Stimulated activated CD4-positive, alpha-beta T cell treated with anti-CD3 and anti-CD28 coated beads, TNF-alpha, amount 100 ng/mL, for 48 hours (primary cell): ENCODE results near the gene OR10V1.

Source experiments
- DNase-seq, 3 donors: peaks; one replicate each; pipeline ENCODE4 v3.0.0-alpha.2; 2020; ENCODE audit warnings: low read depth in 3 of 3

Gene OR10V1, protein sequence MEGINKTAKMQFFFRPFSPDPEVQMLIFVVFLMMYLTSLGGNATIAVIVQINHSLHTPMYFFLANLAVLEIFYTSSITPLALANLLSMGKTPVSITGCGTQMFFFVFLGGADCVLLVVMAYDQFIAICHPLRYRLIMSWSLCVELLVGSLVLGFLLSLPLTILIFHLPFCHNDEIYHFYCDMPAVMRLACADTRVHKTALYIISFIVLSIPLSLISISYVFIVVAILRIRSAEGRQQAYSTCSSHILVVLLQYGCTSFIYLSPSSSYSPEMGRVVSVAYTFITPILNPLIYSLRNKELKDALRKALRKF

GRCh38 chr11:59713745-59714144 is at the start of gene OR10V1:
Gene OR10V1 (minus strand): TSS chr11:59713845. CDS start chr11:59713845, 0 bp downstream.
- DNase-seq: no peak

GRCh38 chr11:59761993-59762392 is 48.3 kb upstream of the OR10V1 start:
- no peak for DNase-seq

DNA sequence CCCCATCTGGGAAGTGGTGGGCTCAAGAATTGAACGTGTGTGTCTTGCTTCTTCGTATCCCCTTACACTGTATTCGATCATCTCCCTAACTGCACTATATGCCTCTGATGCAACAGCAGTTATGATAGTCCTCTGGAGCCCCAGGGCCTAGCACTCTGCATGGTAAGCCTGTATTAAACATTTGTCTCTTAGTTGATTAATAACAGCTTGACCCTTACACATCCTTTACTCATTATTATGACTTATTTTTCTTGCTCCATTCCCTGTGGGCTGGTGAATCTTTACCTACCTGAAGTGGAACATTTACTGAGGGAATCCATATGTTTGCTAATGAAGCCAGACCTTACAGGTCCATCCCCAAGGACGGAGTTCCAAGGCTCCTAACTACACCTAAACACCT is 47.1 kb upstream of the OR10V1 start:
- DNase-seq: no peak

GRCh38 chr11:59759900-59760299 is 46.3 kb upstream of the OR10V1 start:
- no peak for DNase-seq

GRCh38 chr11:59758401-59759037 is 44.9 kb upstream of the OR10V1 start:
- DNase-seq: no peak

DNA sequence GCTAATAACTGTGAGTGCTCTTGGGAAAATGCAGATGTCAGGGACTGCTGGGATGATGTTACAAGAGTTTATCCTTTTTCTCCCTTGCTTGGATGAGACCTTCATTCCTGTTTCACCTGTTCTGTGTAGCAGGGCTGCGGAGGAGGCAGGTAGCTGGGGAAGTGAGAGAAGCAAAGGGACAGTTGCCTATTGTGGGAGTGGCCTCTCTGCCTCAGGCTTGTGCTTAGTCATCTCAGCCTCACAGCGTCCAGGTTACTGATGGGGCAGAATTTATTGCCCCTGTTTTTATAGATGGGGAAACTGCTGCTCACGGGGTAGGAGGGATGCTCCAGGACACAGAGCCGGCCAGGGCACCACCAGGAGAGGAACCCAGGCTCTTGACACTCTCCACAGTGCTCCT is 43.2 kb upstream of the OR10V1 start:
- DNase-seq: no peak

- no peak for DNase-seq
Observed at GRCh38 chr11:59756558-59756840, 42.9 kb upstream of the OR10V1 start.

DNA sequence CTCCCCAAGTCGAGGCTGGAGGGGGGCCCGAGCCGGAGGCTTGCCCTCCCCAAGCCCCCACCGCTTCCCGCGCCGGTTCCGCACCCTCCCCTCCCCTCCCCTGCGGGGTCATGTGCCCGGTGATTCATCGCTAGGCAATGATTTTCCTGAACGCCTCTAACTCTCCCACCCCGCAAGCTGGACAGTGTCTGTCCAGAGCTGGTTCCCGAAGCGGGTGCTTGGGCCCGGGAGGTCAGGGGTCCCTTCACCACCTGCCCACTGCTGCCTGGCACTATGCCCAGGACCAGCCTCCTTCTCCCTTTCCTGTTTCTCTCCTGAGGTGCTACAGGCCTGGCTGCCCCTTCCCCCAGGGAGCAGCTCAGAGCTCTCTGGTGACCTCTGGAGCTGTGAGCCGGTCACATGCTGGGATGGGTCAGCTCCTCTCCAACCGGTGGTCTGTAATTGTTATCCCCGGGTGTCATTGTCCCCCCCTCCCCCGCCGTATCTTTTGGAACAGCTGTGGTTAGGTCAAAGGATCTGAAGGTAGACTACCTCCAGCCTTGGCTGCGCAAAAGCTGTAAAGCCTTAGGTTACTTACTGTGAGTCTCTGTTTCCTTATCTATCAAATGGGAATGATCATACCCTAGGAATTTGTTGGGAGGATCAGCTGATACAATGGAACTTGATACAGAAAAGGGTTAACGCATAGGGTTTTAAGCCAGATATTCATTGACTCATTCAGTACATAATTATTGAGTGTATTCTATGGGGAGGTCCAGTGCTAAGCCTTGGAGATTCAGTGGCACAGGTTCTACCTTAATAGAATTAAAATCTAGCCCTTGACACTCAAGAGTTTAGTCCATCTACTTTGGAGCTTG is 42.3 kb upstream of the OR10V1 start:
- no peak for DNase-seq

- peak; percentile 22 to 59 (median 27) for DNase-seq
Observed at GRCh38 chr11:59754859-59755700, 41.4 kb upstream of the OR10V1 start, which contains the start of gene STX3. Gene STX3 (plus strand): TSS chr11:59755376. CDS start chr11:59755606, 230 bp downstream.

DNA sequence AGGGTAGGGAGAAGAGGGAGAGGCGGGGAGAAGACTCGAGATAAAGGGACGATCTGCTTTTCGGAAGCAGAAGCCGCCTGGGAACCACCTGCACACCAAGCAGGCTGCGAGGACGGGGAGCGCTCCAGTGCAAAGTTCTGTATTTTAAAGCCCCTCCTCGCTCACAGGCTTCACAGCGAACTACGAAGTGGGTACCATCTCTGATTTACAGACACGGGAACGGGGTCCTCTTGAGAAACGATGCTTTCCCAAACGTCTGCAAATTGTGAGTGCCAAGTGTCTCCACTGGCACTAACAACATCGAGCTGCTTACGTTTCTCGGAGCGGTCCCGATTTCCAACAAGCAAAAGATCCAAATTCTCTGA is 40.8 kb upstream of the OR10V1 start:
- DNase-seq: no peak

- peak; percentile 60 to 76 (median 74) for DNase-seq
Observed at GRCh38 chr11:59753650-59754493, 40.2 kb upstream of the OR10V1 start.

GRCh38 chr11:59746111-59746510 is 32.5 kb upstream of the OR10V1 start:
- no peak for DNase-seq

DNA sequence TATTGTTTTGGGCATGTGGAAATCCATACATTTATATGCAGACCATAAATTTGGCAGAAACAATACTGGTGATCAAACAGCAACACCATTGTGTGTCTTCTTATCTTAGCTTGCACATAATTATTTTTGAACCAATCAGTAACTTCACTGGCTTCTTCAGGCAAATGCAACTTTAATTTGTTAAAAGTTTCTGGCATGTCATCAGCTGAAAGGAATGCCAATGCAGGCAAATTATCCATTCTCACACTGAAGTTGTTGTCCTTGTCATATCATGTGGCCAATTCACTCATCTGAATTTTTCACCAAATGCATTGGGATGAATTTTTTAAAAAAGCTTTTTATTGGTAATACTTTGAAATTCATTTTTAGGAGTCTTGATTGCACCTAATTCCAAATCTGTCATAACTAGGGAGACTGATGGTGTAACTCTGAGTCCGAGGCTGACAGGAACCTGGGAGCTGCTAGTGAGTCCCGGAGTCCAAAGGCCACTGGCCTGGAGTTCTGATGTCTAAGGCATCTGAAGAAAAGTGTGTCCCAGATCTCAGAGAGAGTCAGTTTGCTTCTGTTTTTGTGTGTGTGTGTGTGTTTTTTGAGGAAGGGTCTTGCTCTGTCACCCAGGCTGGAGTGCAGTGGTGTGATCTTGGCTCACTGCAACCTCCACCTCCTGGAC is 17.4 kb upstream of the OR10V1 start:
- no peak for DNase-seq

DNA sequence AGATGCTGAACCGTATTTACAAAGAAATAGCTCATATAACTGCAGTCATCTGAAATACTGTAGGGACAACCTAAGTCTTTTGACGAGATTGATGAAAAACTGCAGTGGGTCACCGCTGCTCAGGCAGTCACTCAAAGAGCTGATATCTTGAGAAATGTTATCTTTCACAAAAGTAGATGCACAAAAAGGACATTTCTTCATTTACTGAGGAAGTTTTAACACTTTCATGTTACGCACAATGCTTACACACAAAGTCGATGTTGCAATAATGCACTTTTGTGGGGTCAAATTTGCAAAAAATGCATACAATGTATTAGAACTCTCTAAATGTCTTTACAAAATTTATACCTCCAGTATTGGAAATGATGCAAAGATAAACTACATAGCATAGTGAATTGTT is 16.2 kb upstream of the OR10V1 start:
- no peak for DNase-seq

- DNase-seq: no peak
Observed at GRCh38 chr11:59728913-59729312, 15.3 kb upstream of the OR10V1 start.

DNA sequence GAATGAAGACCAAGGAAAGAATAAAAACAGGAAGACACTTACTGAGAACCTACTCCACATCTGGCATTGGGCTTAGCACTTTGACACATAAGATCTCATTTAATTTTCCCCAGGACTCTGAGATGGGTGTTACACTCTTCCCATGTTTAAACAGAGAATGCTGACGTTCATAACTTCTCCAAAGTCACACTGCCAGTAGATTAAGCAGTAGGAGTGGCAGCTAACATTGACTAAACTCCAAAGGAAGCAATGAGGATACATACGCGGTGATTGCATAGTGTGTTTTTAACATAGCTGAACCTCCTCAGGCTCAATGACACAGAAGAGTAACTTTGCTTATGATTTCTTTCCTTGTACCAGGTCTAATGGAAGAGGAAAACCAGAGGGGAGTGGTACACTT is 14.5 kb upstream of the OR10V1 start:
- DNase-seq: no peak

GRCh38 chr11:59727426-59727825 is 13.8 kb upstream of the OR10V1 start:
- DNase-seq: no peak

- DNase-seq: no peak
Observed at GRCh38 chr11:59724066-59724465, 10.4 kb upstream of the OR10V1 start.

GRCh38 chr11:59719556-59719955 is 5.9 kb upstream of the OR10V1 start:
- DNase-seq: no peak

GRCh38 chr11:59716051-59716450 is 2.4 kb upstream of the OR10V1 start:
- no peak for DNase-seq
